ENCODE measurements around the gene PLCH2.

DNA sequence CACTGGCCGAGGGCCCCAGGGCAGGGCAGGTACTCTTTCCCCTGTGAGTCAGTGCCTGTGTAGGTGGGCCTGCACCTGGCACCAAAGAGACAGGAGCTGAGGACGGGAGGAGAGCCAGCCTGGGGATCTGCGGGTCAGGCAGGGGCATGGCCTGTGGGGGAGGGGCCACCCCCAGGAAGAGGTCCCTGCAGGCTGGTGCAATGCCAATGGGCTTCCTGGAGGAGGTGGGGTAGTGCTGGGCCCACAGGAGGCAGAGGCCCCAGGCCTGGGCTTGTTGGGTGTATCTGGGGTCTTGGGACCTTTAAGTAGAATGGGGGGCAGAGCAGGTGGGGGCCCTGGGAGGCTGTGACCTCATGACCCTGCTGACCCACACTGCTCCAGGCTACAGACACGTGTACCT is 23.2 kb downstream of the PLCH2 start:
- TF ChIP-seq CTCF (CRISPR knock-in tag; IDR thresholded peaks at IDR 0.05) (no peak), ZFP36 (IDR thresholded peaks at IDR 0.05; ENCODE audit: borderline replicate concordance, low read depth, low read length, partially characterized antibody) (no peak), ASH2L (IDR thresholded peaks at IDR 0.05; ENCODE audit: insufficient read length, low read depth, low read length) (no peak), HNF4G (IDR thresholded peaks at IDR 0.05; ENCODE audit: borderline replicate concordance, low read depth, low read length) (no peak), HNF4G (CRISPR knock-in tag; IDR thresholded peaks at IDR 0.05; ENCODE audit: borderline replicate concordance, low read depth) (no peak)

Measured in HepG2 (cell line).